ENCODE measurements around the gene DIS3L2.

The DIS3L2 gene

GRCh38 chr2:232042911-232043574 is 81.5 kb downstream of the DIS3L2 start:
- no peak for DNase-seq (ENCODE audit: extremely low read depth, low read depth)
- TF ChIP-seq CTCF (IDR thresholded peaks at IDR 0.05; ENCODE audit: low read depth, low read length): no peak

- no peak for DNase-seq (ENCODE audit: extremely low read depth, low read depth)
- TF ChIP-seq CTCF (IDR thresholded peaks at IDR 0.05; ENCODE audit: low read depth, low read length): no peak
Measured at GRCh38 chr2:232043966-232044365, 82.5 kb downstream of the DIS3L2 start.

GRCh38 chr2:232049350-232049749 is 87.8 kb downstream of the DIS3L2 start:
- DNase-seq (ENCODE audit: extremely low read depth, low read depth): no peak
- no peak for TF ChIP-seq CTCF (IDR thresholded peaks at IDR 0.05; ENCODE audit: low read depth, low read length)

- DNase-seq (ENCODE audit: extremely low read depth, low read depth): no peak
- TF ChIP-seq CTCF (IDR thresholded peaks at IDR 0.05; ENCODE audit: low read depth, low read length): no peak
Measured at GRCh38 chr2:232052591-232052990, 91.1 kb downstream of the DIS3L2 start.

- DNase-seq (ENCODE audit: extremely low read depth, low read depth): no peak
- TF ChIP-seq CTCF (IDR thresholded peaks at IDR 0.05; ENCODE audit: low read depth, low read length): no peak
Measured at GRCh38 chr2:232053777-232054176, 92.3 kb downstream of the DIS3L2 start.

GRCh38 chr2:232058063-232058877 is 96.8 kb downstream of the DIS3L2 start:
- TF ChIP-seq CTCF (IDR thresholded peaks at IDR 0.05; ENCODE audit: low read depth, low read length): no peak
- DNase-seq (ENCODE audit: extremely low read depth, low read depth): no peak

- TF ChIP-seq CTCF (IDR thresholded peaks at IDR 0.05; ENCODE audit: low read depth, low read length): no peak
- DNase-seq (ENCODE audit: extremely low read depth, low read depth): no peak
Measured at GRCh38 chr2:232058931-232059330, 97.4 kb downstream of the DIS3L2 start.

Measured in AG09319 (cell line).